ENCODE measurements around the gene DPYD.
"Not testable (repeated sequence)": the region's sequence is repeated elsewhere in the genome, so short reads cannot be mapped to it uniquely, and the experiment has no call there.

DPYD gene

GRCh38 chr1:97377432-97378034 is 543.3 kb downstream of the DPYD start:
- H3K4me3 Mint-ChIP-seq, result no peak overlapping the region
- ATAC-seq, result no peak
- H3K9me3 Mint-ChIP-seq, result no peaks in the 10 kb centered on the region
- peaks cover 31% of the 10 kb centered on the region for H3K4me1 Mint-ChIP-seq
- DNase-seq (ENCODE audit: low spot score in 2 of 2), result no peak
- H3K27ac Mint-ChIP-seq, result peak overlapping the region; percentile 29
- H3K36me3 Mint-ChIP-seq, result no peaks in the 10 kb centered on the region

GRCh38 chr1:97373000-97373399 is 547.8 kb downstream of the DPYD start:
- Mint-ChIP-seq H3K4me3 (no peak overlapping the region), H3K4me1 (peaks cover 9% of the 10 kb centered on the region), H3K36me3 (peaks cover 6% of the 10 kb centered on the region), H3K9me3 (no peaks in the 10 kb centered on the region), H3K27ac (no peak overlapping the region)
- no peak for ATAC-seq
- DNase-seq (ENCODE audit: low spot score in 2 of 2), result no peak

GRCh38 chr1:97372531-97372930 is 548.3 kb downstream of the DPYD start:
- Mint-ChIP-seq H3K4me3 (no peak overlapping the region), H3K9me3 (no peaks in the 10 kb centered on the region), H3K27ac (no peak overlapping the region), H3K4me1 (peaks cover 5% of the 10 kb centered on the region), H3K36me3 (peaks cover 6% of the 10 kb centered on the region)
- DNase-seq (ENCODE audit: low spot score in 2 of 2), result no peak
- ATAC-seq, result no peak

- ATAC-seq, result no peak
- H3K27ac Mint-ChIP-seq, result no peak overlapping the region
- H3K4me1 Mint-ChIP-seq, result no peaks in the 10 kb centered on the region
- H3K4me3 Mint-ChIP-seq, result no peak overlapping the region
- peaks cover 6% of the 10 kb centered on the region for H3K36me3 Mint-ChIP-seq
- no peaks in the 10 kb centered on the region for H3K9me3 Mint-ChIP-seq
- DNase-seq (ENCODE audit: low spot score in 2 of 2), result no peak
These were observed 552.5 kb downstream of the DPYD start for GRCh38 chr1:97368296-97368695.

GRCh38 chr1:97366984-97367383 is 553.9 kb downstream of the DPYD start:
- no peaks in the 10 kb centered on the region for H3K9me3 Mint-ChIP-seq
- DNase-seq (ENCODE audit: low spot score in 2 of 2) (no peak), ATAC-seq (no peak)
- H3K36me3 Mint-ChIP-seq, result peaks cover 6% of the 10 kb centered on the region
- no peak overlapping the region for H3K4me3 Mint-ChIP-seq
- no peak overlapping the region for H3K27ac Mint-ChIP-seq
- no peaks in the 10 kb centered on the region for H3K4me1 Mint-ChIP-seq

GRCh38 chr1:97365026-97365425 is 555.8 kb downstream of the DPYD start:
- H3K9me3 Mint-ChIP-seq, result peaks cover 3% of the 10 kb centered on the region
- H3K27ac Mint-ChIP-seq, result no peak overlapping the region
- no peak overlapping the region for H3K4me3 Mint-ChIP-seq
- no peaks in the 10 kb centered on the region for H3K4me1 Mint-ChIP-seq
- no peaks in the 10 kb centered on the region for H3K36me3 Mint-ChIP-seq
- DNase-seq (ENCODE audit: low spot score in 2 of 2) (no peak), ATAC-seq (no peak)

GRCh38 chr1:97364086-97364485 is 556.7 kb downstream of the DPYD start:
- no peaks in the 10 kb centered on the region for H3K36me3 Mint-ChIP-seq
- no peaks in the 10 kb centered on the region for H3K4me1 Mint-ChIP-seq
- peaks cover 3% of the 10 kb centered on the region for H3K9me3 Mint-ChIP-seq
- no peak overlapping the region for H3K27ac Mint-ChIP-seq
- no peak for DNase-seq (ENCODE audit: low spot score in 2 of 2)
- no peak for ATAC-seq
- no peak overlapping the region for H3K4me3 Mint-ChIP-seq

GRCh38 chr1:97356309-97356708 is 564.5 kb downstream of the DPYD start:
- no peak overlapping the region for H3K27ac Mint-ChIP-seq
- no peak overlapping the region for H3K4me3 Mint-ChIP-seq
- H3K9me3 Mint-ChIP-seq, result peaks cover 5% of the 10 kb centered on the region
- ATAC-seq, result no peak
- DNase-seq (ENCODE audit: low spot score in 2 of 2), result no peak
- no peaks in the 10 kb centered on the region for H3K36me3 Mint-ChIP-seq
- H3K4me1 Mint-ChIP-seq, result no peaks in the 10 kb centered on the region

- Mint-ChIP-seq H3K36me3 (no peaks in the 10 kb centered on the region), H3K9me3 (no peaks in the 10 kb centered on the region), H3K4me1 (no peaks in the 10 kb centered on the region), H3K4me3 (no peak overlapping the region), H3K27ac (no peak overlapping the region)
- ATAC-seq (no peak), DNase-seq (ENCODE audit: low spot score in 2 of 2) (no peak)
These were observed 567.9 kb downstream of the DPYD start for GRCh38 chr1:97352936-97353382.

- DNase-seq (ENCODE audit: low spot score in 2 of 2) (no peak), ATAC-seq (no peak)
- Mint-ChIP-seq H3K4me3 (no peak overlapping the region), H3K36me3 (no peaks in the 10 kb centered on the region), H3K4me1 (no peaks in the 10 kb centered on the region), H3K9me3 (no peaks in the 10 kb centered on the region), H3K27ac (no peak overlapping the region)
These were observed 569.0 kb downstream of the DPYD start for GRCh38 chr1:97351846-97352245.

- H3K4me1 Mint-ChIP-seq, result no peaks in the 10 kb centered on the region
- H3K9me3 Mint-ChIP-seq, result no peaks in the 10 kb centered on the region
- no peak overlapping the region for H3K27ac Mint-ChIP-seq
- H3K4me3 Mint-ChIP-seq, result no peak overlapping the region
- peak; percentile 70 for ATAC-seq
- H3K36me3 Mint-ChIP-seq, result no peaks in the 10 kb centered on the region
- DNase-seq (ENCODE audit: low spot score in 2 of 2), result no peak
These were observed 570.2 kb downstream of the DPYD start for GRCh38 chr1:97350662-97351061.

GRCh38 chr1:97350241-97350640 is 570.6 kb downstream of the DPYD start:
- no peak overlapping the region for H3K27ac Mint-ChIP-seq
- no peaks in the 10 kb centered on the region for H3K9me3 Mint-ChIP-seq
- ATAC-seq, result no peak

GRCh38 chr1:97349794-97350193 is 571.0 kb downstream of the DPYD start:
- H3K4me3 Mint-ChIP-seq; ATAC-seq; H3K27ac Mint-ChIP-seq; H3K4me1 Mint-ChIP-seq; DNase-seq (ENCODE audit: low spot score in 2 of 2); H3K9me3 Mint-ChIP-seq; H3K36me3 Mint-ChIP-seq: not testable (repeated sequence)

More at GRCh38 chr1:97350241-97350640, 570.6 kb downstream of the DPYD start:
- DNase-seq (ENCODE audit: low spot score in 2 of 2), result no peak
- Mint-ChIP-seq H3K4me3 (no peak overlapping the region), H3K36me3 (no peaks in the 10 kb centered on the region), H3K4me1 (no peaks in the 10 kb centered on the region)

GRCh38 chr1:97348599-97349265 is 572.1 kb downstream of the DPYD start:
- ATAC-seq (no peak), DNase-seq (ENCODE audit: low spot score in 2 of 2) (no peak)
- no peaks in the 10 kb centered on the region for H3K9me3 Mint-ChIP-seq
- H3K36me3 Mint-ChIP-seq, result no peaks in the 10 kb centered on the region
- H3K4me3 Mint-ChIP-seq, result no peak overlapping the region
- H3K27ac Mint-ChIP-seq, result no peak overlapping the region
- no peaks in the 10 kb centered on the region for H3K4me1 Mint-ChIP-seq

GRCh38 chr1:97340951-97341350 is 579.9 kb downstream of the DPYD start:
- Mint-ChIP-seq H3K27ac (no peak overlapping the region), H3K36me3 (no peaks in the 10 kb centered on the region), H3K4me3 (no peak overlapping the region), H3K4me1 (no peaks in the 10 kb centered on the region), H3K9me3 (no peaks in the 10 kb centered on the region)
- ATAC-seq (no peak), DNase-seq (ENCODE audit: low spot score in 2 of 2) (no peak)

GRCh38 chr1:97338347-97338746 is 582.5 kb downstream of the DPYD start:
- DNase-seq (ENCODE audit: low spot score in 2 of 2), result no peak
- no peak overlapping the region for H3K27ac Mint-ChIP-seq
- H3K4me3 Mint-ChIP-seq, result no peak overlapping the region
- H3K9me3 Mint-ChIP-seq, result no peaks in the 10 kb centered on the region
- no peaks in the 10 kb centered on the region for H3K4me1 Mint-ChIP-seq
- ATAC-seq, result no peak
- no peaks in the 10 kb centered on the region for H3K36me3 Mint-ChIP-seq
